Activated T-cell treated with anti-CD3 and anti-CD28 coated beads for 48 hours (primary cell): Measurements from ENCODE around the gene UBN1.

Source experiments
- DNase-seq: peaks from one replicate; pipeline ENCODE4 v3.0.0-alpha.2; 2020; ENCODE audit warnings: low read depth

The UBN1 gene

GRCh38 chr16:4846901-4847773 is at the start of gene UBN1, which contains the start of gene GLYR1:
UBN1 (plus strand) TSS chr16:4847481; CDS start chr16:4852918, 5,437 bp downstream.
GLYR1 (minus strand) TSS chr16:4847288; CDS start chr16:4847265, 23 bp downstream.
- peak; percentile 100 for DNase-seq

DNA sequence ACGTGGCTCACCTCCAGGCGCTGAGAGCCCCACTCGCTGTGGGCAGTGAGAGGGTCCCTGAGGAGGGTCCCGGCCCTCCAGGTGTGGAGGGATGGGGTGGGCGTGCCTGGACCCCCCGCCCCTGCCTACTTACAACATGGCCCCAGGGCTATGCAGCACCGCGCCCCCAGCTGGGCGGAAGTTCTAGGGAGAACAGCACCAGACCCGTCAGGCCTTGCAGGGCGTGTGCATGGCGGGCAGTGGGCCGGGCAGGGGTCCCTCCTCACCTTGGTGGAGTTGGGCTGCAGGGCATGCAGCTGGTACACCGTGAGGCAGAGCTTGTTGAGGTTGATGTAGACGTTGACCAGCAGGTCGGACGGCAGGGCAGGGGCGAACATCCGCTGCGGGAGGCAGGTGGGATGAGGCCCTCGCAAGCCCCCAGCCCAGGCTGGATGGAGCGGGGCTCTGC is 49.5 kb upstream of the UBN1 start:
- no peak for DNase-seq

GRCh38 chr16:4798456-4798855 is 48.8 kb upstream of the UBN1 start:
- DNase-seq: no peak

GRCh38 chr16:4799171-4799855 is 48.0 kb upstream of the UBN1 start:
- DNase-seq: no peak

- no peak for DNase-seq
Measured at GRCh38 chr16:4800290-4801041, 46.8 kb upstream of the UBN1 start.

DNA sequence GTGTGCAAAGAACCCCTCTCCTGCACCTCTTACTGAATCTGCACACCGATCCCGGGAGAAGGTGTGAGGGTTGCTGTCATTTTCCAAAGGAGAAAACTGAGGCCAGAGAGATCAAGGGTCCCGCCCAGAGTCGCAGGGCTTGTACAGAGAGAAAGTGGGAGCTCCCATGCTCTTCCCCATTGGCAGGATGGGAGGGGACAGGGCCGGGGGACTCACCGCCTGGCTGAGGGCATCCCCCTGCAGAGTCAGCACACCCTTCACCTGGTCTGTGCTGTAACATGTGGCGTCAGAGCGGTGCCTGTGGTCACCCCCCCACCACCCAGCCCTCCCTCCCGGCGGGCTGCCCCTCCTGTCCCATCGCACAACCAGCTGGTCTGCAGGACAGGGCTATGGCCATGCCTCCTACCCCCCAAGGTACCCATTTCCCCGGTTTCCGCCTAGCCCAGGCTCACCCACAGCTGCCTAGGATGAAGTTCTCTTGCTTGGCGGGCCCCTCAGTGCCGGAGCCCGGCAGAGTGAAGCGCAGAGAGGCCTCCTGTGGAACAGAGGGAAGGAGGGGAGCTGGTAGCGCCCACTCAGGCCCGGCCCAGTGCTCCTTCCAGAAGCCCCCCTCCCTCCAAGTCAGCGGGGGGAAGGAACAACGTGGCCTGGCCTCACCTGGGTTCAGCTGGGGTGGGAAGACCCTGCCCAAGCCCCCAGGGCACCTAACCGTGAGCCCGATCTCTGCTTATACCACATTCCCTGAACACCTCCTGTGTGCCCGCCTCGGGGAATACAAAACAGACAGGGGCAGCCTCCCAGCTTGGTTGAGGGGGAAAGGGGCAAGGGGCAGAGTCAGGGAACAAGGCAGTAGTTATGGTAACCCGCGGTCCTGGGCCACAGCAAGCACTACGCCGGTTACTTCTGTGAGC is 46.0 kb upstream of the UBN1 start:
- no peak for DNase-seq

DNA sequence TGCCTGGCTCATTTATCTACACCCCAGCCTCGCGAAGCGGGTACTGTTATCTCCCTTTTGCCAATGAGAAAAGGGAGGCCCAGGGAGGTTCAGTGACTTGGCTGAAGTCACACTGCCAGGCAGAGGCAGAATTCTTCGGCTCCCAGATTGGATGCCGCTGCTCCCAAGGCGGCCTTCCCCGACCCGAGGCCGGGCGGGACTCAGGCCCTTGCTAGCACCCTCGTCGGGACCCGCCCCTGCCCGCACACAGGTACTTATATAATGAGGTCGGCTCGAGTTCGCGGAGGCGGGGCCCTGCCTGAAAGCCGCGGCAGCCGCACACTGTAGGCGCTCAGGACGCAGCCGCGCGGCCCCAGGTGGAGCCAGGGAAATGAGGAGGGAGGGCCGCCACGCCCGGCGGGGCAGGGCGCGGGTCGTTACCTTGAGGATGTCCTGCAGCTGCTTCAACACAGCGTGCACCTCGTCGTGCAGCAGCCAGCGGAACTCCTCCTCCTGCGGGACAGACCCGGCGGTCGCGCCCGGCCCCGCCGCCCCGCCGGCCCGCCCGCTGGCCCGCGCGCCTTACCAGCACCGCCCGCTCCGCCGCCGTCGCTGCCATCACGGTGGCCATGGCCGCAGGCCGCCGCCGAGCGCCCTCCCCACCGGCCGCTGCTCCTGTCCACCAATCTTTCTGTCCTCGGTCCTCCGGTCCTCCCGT is 45.2 kb upstream of the UBN1 start, which contains the start of gene ROGDI:
Gene ROGDI, minus strand, starts transcription at position 672 of the 697 bp plus-strand sequence. Its CDS starts 62 bp downstream, at position 610.
- DNase-seq: peak; percentile 67

DNA sequence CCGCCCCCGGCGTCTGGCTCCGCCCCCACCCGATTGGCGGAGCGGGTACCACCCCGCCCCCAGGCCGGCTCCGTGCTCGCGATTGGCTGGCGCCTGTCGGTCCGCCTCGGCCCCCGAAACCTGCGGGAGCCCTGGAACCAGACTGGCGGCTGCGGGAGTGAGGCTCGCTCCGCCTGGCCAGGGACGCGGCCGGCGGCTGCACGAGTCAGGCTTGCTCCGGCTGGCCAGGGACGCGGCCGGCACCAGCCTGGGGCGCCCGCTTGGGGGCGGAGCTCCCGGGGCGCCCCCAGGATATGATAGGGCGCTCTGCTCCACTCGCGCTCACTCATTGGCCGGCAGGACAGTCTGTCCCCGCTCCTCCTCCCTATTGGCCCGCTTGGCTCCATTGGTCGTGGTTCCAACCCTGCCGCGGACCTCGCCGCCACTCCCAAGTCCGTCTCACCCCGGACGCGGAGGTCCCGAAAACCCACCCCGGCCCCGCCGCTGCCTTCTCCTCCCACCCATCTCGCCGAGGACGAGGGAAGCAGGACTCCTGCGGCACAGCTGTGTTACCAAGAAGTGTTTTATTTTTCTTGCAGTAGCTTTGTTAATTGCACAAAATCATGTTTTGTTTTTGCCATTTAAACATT is 44.5 kb upstream of the UBN1 start:
- peak; percentile 86 for DNase-seq

GRCh38 chr16:4803401-4803844 is 43.9 kb upstream of the UBN1 start:
- no peak for DNase-seq

- no peak for DNase-seq
Measured at GRCh38 chr16:4803898-4804762, 43.2 kb upstream of the UBN1 start.

GRCh38 chr16:4805231-4805630 is 42.0 kb upstream of the UBN1 start:
- DNase-seq: no peak

DNA sequence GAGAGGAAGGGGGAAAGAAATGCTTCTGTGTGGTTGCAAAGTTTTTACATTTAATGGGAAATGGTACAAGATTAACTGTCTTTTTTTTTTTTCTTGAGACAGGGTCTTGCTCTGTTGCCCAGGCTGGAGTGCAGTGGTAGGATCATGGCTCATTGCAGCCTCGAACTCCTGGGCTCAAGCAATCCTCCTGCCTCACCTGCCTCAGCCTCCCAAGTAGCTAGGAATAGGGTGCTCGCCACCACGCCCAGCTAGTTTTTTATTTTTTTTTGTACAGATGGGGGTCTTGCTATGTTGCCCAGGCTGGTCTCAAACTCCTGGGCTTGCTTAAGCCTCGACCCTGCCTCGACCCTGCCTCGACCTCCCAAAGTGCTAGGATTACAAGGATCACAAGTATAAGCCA is 41.0 kb upstream of the UBN1 start:
- no peak for DNase-seq

GRCh38 chr16:4811242-4811641 is 36.0 kb upstream of the UBN1 start:
- DNase-seq: no peak

DNA sequence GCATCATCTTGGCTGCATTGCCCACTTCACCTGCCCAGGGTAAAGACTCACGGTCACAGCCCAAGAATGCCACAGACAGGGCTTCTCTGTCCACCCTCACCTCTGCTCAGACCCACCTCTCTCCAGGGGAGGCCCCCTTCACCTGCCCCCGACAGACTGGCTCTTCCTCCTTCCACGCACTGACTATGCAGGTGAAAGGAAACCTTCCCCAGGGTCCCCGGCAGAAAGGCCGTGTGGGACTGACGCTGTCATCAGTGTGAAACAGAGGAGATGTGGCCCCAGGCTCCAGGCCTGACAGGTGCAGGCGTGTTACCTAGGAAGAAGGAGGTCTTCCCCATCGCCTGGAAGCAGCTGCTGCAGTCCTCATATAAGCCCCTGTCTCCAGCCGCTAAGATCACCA is 35.5 kb upstream of the UBN1 start:
- DNase-seq: no peak

GRCh38 chr16:4813251-4814003 is 33.9 kb upstream of the UBN1 start:
- no peak for DNase-seq

- DNase-seq: no peak
Measured at GRCh38 chr16:4814046-4814445, 33.2 kb upstream of the UBN1 start.

- no peak for DNase-seq
Measured at GRCh38 chr16:4814542-4815173, 32.6 kb upstream of the UBN1 start.

GRCh38 chr16:4820652-4821051 is 26.6 kb upstream of the UBN1 start:
- DNase-seq: no peak
